GM13976 (cell line): ENCODE results near the gene BCL10.

Experiments
- DNase-seq: peaks from one replicate; pipeline ENCODE4 v3.0.0; 2012; ENCODE audit warnings: low spot score
- in situ Hi-C: fragments of 300-500 bp; cut with MboI; formaldehyde crosslinking; loops from one replicate; pipeline ENCODE4 v1.12.0; 2022; ENCODE audit warnings: low sequenced_read_pairs, mixed read lengths, inconsistent platforms; ENCODE audit not compliant: unreplicated experiment
- TF ChIP-seq, protein P1 (sequence below): IDR thresholded peaks from 2 replicates; pipeline ENCODE4 v1.5.1; 2012; ENCODE audit warnings: borderline replicate concordance, mild to moderate bottlenecking; ENCODE audit not compliant: insufficient read depth; ENCODE audit errors: extremely low read depth, missing control alignments, control extremely low read depth

BCL10 gene

DNA sequence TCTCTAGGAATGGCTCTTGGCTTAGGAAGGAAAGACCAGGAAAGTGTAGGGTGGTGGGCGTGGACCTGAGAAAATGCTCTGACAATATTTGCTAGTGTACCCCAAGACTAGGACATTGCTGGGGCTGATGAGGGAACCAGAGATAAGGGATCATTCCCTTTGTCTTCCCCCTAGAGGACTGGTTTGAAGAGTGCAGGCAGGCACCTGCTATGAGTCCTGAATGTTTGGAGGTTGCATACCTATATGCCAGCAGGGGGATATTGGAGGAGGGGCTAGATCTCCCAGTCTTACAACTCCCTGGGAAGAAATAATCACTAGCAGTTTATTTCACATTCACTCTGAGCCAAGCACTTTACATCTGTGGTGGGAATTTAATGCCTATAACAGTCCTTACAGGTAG is 6.0 kb upstream of the BCL10 start:
- in situ Hi-C loops = no loop called here
- TF ChIP-seq, protein P1, sequence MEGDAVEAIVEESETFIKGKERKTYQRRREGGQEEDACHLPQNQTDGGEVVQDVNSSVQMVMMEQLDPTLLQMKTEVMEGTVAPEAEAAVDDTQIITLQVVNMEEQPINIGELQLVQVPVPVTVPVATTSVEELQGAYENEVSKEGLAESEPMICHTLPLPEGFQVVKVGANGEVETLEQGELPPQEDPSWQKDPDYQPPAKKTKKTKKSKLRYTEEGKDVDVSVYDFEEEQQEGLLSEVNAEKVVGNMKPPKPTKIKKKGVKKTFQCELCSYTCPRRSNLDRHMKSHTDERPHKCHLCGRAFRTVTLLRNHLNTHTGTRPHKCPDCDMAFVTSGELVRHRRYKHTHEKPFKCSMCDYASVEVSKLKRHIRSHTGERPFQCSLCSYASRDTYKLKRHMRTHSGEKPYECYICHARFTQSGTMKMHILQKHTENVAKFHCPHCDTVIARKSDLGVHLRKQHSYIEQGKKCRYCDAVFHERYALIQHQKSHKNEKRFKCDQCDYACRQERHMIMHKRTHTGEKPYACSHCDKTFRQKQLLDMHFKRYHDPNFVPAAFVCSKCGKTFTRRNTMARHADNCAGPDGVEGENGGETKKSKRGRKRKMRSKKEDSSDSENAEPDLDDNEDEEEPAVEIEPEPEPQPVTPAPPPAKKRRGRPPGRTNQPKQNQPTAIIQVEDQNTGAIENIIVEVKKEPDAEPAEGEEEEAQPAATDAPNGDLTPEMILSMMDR = no peak
- DNase-seq = no peak

DNA sequence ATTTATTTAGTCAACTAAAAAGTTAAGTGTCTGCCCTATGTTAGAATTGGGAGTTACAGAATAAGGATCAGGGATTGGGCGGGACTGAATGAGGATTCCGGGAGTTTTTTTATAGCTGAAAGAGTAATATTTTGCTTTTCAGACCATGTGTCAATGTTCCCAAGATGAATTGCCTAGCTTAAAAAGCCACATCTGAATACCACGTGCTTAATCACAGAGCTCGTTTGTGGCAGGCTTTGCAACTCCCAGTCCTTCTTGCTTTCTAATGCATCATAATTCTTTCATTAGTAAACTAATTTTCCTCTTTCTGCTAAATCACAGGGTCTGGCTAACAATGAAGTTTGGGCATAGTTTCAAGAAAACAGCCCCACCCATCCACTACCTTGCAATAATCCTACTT is 4.2 kb upstream of the BCL10 start:
- TF ChIP-seq, protein P1 = no peak
- in situ Hi-C loops = no loop called here
- no peak for DNase-seq

DNA sequence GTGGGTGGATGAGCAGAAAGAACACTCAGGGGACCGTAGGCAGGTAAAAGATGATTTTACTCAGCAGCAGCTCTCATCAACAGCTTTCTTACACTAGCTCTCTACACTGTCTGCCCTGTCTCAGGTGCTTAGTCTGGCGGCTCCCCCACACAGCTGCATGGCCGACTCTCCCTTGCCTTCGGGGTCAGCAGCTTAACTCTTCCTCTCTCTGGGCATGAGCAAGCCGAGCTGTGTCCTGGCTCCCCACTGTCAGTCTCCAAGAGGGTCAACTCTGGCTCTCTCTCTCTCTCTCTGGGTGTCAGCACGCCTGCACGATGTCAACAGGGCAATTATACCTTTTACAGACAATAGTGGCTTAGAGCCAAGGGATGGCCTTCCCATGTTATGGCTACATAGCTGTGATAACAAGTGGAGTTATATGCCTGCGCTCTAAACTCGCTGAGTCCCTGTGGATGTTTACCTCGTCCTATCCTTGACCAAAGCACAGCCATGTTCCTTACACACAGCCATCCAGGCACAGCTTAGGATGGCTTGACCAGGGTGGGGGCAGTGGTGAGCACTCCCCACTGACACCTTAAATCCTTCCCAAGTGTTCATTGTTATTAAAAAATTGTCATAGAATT is 3.1 kb upstream of the BCL10 start:
- TF ChIP-seq, protein P1 = no peak
- in situ Hi-C loops = no loop called here
- no peak for DNase-seq

DNA sequence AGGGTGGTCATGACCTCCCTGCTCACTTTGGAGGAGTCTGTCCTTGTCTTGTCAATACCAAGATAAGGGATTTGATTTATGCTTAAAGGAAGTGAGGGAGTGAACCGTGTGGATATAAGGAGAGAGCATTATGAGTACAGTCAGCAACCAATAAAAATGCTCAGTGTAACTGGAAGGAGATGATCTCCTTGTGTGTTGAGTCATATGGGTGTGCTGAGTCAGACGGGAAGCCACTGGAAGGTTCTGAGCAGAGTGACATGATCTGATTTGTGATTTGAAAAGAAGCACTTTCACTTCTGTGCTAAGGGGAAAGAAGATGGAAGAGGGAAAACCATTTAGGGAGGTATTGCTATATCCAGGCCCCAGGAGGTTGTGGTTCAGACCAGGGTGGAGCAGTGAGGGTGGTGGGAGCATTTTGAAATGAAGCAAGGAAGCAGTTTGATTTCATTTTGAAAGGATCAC is 2.5 kb upstream of the BCL10 start:
- DNase-seq = peak; percentile 54
- TF ChIP-seq, protein P1 = no peak
- in situ Hi-C loops = no loop called here

DNA sequence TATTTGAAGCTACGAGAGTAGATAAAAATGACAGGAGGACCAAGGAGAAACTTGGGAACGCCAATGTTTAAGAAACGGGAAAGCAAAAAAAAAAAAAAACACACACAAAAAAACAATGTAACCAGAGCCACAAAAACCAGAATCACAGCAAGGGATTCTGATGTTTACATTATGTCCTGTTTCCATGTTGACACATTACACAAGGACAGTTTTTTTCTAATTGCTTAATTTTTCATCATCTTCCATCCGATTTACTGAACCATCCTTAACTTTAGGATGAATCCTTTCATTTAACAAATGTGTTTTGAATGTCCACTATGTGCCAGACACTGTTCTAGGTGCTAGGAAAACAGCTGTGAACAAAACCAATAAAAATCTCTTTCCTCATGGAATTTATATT is 1.4 kb upstream of the BCL10 start:
- in situ Hi-C loops = no loop called here
- no peak for DNase-seq
- TF ChIP-seq, protein P1 = no peak

DNA sequence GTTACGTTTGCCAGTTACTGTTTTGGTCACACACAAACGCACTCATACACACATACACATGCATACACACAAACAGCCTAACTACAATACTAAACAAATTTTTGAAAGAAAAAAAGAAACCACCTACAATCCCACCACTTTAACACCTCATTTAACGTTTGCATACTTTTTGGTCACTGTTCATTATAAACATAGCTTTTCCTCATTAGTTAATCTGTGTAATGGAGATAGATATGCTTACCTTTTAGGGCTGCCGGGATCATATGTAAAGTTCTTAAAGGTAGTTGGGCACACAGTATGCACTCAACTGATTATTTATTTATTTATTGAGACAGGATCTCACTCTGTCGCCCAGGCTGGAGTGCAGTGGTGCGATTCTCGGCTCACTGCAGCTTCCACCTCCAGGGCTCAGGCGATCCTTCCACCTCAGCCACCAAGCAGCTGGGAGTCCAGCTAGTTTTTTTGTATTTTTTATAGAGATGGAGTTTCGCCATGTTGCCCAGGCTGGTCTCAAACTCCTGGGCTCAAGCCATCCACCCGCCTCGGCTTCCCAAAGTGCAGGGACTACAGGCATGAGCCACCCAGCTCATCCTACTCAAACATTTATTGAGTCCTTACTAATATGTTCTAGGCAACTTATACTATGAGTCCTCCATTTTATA is 677 bp upstream of the BCL10 start:
- DNase-seq = no peak
- TF ChIP-seq, protein P1 = no peak
- in situ Hi-C loops = no loop called here
